Lower leg skin (tissue), 3 donors: ENCODE results near the gene SULT4A1.

ENCODE experiments used
- CTCF ChIP-seq, 3 donors: fragments of 450-650 bp; IDR thresholded peaks; one replicate each; pipeline ENCODE4 v1.5.1; 2016; ENCODE audit warnings: antibody characterized with exemption in 3 of 3, mild to moderate bottlenecking in 3 of 3, moderate library complexity in 2 of 3
- POLR2A ChIP-seq, 2 donors: fragments of 450-650 bp; IDR thresholded peaks; one replicate each; pipeline ENCODE4 v1.6.1; 2016 to 2017; ENCODE audit warnings: antibody characterized with exemption in 2 of 2, mild to moderate bottlenecking in 1 of 2, moderate library complexity in 1 of 2

- no peak for TF ChIP-seq CTCF (IDR thresholded peaks at IDR 0.05)
- TF ChIP-seq POLR2A (IDR thresholded peaks at IDR 0.05): no peak
These were observed 36.7 kb downstream of the SULT4A1 start for GRCh38 chr22:43825651-43826050.
